ENCODE measurements around the gene PACC1. TPM values are rescaled to one million over a fixed set of nuclear protein-coding genes. Genes with fewer than 3 reads are reported as not detected.

Gene PACC1
- total and polyA plus RNA-seq, 8 donors, result 1.7 to 3.4 (median 3.2) TPM

DNA sequence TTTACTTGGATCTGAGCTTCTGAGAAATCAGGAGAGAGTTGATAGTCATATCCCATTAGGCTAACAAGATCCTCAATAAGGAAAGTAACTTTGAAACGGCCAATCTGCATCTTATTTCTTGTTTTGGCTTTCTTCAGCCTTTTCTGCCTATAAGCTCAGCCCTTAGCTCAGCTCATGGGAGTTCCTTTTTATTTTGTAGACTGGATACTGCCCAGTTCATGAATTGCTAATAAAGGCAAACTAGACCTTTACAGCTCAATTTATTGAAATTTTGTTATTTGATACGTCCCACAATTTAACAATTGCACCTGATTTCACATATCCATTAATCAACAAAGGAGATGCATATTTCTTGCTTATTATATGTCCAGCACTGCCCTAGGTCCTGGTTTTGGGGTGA lies 40.7 kb upstream of the PACC1 start:
- no peaks in the 10 kb centered on the region for H3K27me3 ChIP-seq
- H3K4me3 ChIP-seq, result no peak overlapping the region
- DNase-seq (no peak), FAIRE-seq (no peak), ATAC-seq (no peak)
- intact Hi-C loops (cut with DNase I), result loop anchor here in 2 of 3 donors (10.0 kb wide), 2 partner anchors 141 to 381 kb away; no protein-coding TSS in a partner anchor
- WGBS, 2 donors, result 82 to 85% methylated on average over 2 of the region's 2 CpGs
- no peak overlapping the region for H3K27ac ChIP-seq
- no peaks in the 10 kb centered on the region for H3K9me3 ChIP-seq
- no peaks in the 10 kb centered on the region for H3K4me1 ChIP-seq
- TF ChIP-seq, protein P1, sequence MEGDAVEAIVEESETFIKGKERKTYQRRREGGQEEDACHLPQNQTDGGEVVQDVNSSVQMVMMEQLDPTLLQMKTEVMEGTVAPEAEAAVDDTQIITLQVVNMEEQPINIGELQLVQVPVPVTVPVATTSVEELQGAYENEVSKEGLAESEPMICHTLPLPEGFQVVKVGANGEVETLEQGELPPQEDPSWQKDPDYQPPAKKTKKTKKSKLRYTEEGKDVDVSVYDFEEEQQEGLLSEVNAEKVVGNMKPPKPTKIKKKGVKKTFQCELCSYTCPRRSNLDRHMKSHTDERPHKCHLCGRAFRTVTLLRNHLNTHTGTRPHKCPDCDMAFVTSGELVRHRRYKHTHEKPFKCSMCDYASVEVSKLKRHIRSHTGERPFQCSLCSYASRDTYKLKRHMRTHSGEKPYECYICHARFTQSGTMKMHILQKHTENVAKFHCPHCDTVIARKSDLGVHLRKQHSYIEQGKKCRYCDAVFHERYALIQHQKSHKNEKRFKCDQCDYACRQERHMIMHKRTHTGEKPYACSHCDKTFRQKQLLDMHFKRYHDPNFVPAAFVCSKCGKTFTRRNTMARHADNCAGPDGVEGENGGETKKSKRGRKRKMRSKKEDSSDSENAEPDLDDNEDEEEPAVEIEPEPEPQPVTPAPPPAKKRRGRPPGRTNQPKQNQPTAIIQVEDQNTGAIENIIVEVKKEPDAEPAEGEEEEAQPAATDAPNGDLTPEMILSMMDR (IDR thresholded peaks at IDR 0.05), result no peak
- H3K36me3 ChIP-seq, result no peaks in the 10 kb centered on the region

DNA sequence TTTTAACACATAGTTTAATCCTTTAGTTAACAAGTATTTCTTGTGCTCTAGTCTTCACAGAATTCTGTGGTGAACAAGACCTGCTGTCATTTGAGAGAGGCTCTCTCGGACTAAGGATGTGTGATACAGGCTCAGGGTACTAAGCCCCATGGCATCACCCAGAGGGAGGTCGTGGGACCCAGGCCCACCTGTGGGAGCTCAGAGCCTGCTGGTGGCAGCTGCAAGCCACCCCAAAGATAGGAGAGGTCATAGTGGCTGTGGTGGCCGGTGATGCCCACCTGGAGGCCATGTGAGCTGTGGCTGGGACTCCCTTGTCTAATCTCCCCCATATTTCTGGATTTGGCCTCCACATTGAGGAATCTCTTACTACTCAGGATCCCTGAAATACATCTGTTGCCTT lies 40.1 kb upstream of the PACC1 start:
- no peaks in the 10 kb centered on the region for H3K27me3 ChIP-seq
- TF ChIP-seq, protein P1 (IDR thresholded peaks at IDR 0.05), result no peak
- intact Hi-C loops (cut with DNase I), result loop anchor here in 2 of 3 donors (5.0 to 10.0 kb wide), 3 partner anchors 140 to 387 kb away; no protein-coding TSS in a partner anchor
- ATAC-seq (no peak), DNase-seq (no peak), FAIRE-seq (no peak)
- no peak overlapping the region for H3K27ac ChIP-seq
- H3K9me3 ChIP-seq, result no peaks in the 10 kb centered on the region
- H3K4me1 ChIP-seq, result no peaks in the 10 kb centered on the region
- 77 to 83% methylated on average over 3 of the region's 3 CpGs for WGBS, 2 donors
- no peak overlapping the region for H3K4me3 ChIP-seq
- H3K36me3 ChIP-seq, result no peaks in the 10 kb centered on the region

DNA sequence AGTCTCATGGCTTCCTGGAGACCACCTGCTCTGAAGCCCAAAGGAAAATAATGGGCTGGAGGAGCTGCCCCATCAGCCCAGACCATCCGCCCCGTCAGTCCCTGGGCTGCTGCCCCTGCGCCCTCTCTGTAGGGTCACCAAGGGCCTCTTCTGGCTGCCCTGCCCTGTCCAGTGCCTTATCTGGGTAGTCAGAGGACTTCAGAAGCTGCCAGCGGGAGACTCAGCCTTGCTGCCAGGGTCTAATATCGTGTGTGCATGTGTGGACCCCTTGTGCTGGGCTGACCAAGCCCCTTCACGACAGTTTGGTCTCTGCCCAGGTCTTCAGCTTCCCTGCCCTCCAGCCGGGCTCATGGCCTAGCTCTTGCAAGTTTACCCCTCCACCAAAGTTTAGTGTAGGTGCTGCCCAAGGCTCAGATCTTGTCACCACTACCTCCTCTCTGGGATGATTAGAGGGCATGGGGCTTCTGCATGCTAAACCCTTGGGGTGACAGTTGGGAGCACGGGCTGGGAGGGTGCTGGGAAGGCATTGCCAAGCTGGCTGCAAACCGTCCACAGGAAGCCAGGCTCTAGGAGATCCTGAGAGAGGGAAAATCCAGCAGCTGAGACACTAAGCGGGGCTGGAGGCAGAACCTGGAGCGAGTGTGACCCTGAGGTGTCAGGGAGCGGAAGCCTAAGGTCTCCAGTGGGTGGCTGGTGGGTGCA lies 38.6 kb upstream of the PACC1 start:
- FAIRE-seq, result no peak
- TF ChIP-seq, protein P1 (IDR thresholded peaks at IDR 0.05), result no peak
- no peaks in the 10 kb centered on the region for H3K9me3 ChIP-seq

DNA sequence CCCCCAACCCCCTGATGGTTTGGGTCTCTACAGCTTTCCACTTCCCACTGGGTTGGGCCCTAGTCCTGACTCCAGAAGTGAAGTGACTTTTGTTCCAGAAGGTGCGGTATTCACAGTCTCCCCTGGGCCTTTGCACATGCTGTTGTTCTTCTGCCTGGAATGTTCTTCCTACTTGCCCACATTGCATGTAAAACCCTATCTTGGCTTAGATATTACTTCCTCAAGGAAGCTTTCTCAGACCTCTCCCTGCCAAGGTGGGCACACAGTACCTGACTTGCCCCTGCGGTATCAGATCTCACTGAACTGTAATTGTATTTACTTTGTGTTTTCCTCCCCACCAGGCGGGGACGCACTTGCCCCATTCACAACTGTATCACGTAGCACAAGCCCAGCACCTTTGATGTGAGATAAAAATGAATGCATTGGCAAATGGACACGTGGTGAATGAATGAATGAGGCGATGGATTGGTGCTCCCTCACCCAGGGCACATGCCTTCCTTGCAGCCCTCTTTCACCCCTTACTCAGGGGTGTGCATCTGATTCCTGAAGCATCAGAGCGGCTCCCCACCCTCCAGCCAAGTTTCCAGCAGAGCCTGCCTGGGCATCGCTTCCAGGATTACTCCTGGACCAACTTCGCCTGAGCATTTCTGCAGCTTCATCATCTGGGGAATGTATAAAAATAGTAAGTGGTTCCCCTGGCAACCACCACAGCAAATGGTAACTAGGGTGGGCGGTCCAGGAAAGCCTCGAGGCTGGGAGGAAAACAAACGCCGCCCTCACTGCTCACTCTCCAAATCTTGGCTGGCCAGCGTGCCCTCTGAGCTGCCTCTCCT lies 37.9 kb upstream of the PACC1 start:
- DNase-seq (no peak), ATAC-seq (peak in 1 of 4 donors; percentile 13), FAIRE-seq (no peak)
- Histone ChIP-seq H3K4me1 (no peaks in the 10 kb centered on the region), H3K9me3 (no peaks in the 10 kb centered on the region), H3K4me3 (no peak overlapping the region), H3K27me3 (no peaks in the 10 kb centered on the region), H3K27ac (no peak overlapping the region), H3K36me3 (no peaks in the 10 kb centered on the region)
- intact Hi-C loops (cut with DNase I), result loop anchor here in 2 of 3 donors (5.0 to 10.0 kb wide), 3 partner anchors 138 to 385 kb away; no protein-coding TSS in a partner anchor
- TF ChIP-seq, protein P1 (IDR thresholded peaks at IDR 0.05), result no peak
- WGBS, 2 donors, result 76 to 81% methylated on average over 15 of the region's 15 CpGs

More for the DNA sequence above, 38.6 kb upstream of the PACC1 start:
- WGBS, 2 donors, result 76 to 78% methylated on average over 12 of the region's 12 CpGs
- H3K4me3 ChIP-seq, result no peak overlapping the region
- H3K27me3 ChIP-seq, result no peaks in the 10 kb centered on the region
- H3K4me1 ChIP-seq, result no peaks in the 10 kb centered on the region
- intact Hi-C loops (cut with DNase I), result loop anchor here in 2 of 3 donors (5.0 to 10.0 kb wide), 3 partner anchors 139 to 386 kb away; no protein-coding TSS in a partner anchor
- ATAC-seq (no peak), DNase-seq (no peak)
- H3K36me3 ChIP-seq, result no peaks in the 10 kb centered on the region
- H3K27ac ChIP-seq, result no peak overlapping the region
